ENCODE measurements around the gene TMEM144.

DNA sequence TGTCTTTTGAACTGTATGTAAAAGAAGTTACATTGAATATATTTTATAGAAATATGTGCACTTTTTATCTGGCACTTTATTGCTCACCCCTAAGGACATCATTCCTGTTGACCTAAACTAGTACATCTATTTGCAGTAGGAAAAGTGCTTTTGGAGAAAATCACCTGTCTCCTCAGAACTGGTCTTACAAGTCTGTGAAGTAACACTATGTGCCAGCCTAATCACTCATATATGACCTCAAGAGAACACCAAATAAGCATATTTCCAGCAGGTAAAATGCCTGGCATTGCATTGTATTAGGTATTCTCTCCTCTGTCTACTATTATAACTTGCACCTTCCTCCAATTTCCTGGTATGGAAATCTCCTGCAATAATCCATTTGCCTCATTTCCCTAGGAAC, 33.5 kb upstream of the TMEM144 start:
- TF ChIP-seq, protein P1, sequence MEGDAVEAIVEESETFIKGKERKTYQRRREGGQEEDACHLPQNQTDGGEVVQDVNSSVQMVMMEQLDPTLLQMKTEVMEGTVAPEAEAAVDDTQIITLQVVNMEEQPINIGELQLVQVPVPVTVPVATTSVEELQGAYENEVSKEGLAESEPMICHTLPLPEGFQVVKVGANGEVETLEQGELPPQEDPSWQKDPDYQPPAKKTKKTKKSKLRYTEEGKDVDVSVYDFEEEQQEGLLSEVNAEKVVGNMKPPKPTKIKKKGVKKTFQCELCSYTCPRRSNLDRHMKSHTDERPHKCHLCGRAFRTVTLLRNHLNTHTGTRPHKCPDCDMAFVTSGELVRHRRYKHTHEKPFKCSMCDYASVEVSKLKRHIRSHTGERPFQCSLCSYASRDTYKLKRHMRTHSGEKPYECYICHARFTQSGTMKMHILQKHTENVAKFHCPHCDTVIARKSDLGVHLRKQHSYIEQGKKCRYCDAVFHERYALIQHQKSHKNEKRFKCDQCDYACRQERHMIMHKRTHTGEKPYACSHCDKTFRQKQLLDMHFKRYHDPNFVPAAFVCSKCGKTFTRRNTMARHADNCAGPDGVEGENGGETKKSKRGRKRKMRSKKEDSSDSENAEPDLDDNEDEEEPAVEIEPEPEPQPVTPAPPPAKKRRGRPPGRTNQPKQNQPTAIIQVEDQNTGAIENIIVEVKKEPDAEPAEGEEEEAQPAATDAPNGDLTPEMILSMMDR (conservative IDR thresholded peaks at IDR 0.05), result no peak
- TF ChIP-seq ZFX (IDR thresholded peaks at IDR 0.05), result no peak
